HAP-1 (cell line): ENCODE measurements around the gene GRID2IP.
"Not testable (repeated sequence)": the region's sequence is repeated elsewhere in the genome, so short reads cannot be mapped to it uniquely, and the experiment has no call there.

Experiments
- DNase-seq, 2 experiments: peaks; one replicate each; pipeline ENCODE4 v3.0.0-alpha.2; 2016 to 2020; ENCODE audit warnings: low spot score in 2 of 2
- H3K27me3 ChIP-seq: fragments of 250-450 bp; sonication (Bioruptor Pico); 2 replicates; pipeline ENCODE4 v1.5.1; 2020; ENCODE audit warnings: low read depth, mild to moderate bottlenecking, moderate library complexity
- H3K36me3 ChIP-seq: fragments of 250-450 bp; sonication (Bioruptor Pico); replicated peaks from 2 replicates; pipeline ENCODE4 v1.5.1; 2020; ENCODE audit warnings: mild to moderate bottlenecking
- H3K4me1 ChIP-seq: fragments of 250-450 bp; sonication (Bioruptor Pico); 2 replicates; pipeline ENCODE4 v1.5.1; 2020; ENCODE audit warnings: mild to moderate bottlenecking
- H3K4me3 ChIP-seq: fragments of 250-450 bp; sonication (Bioruptor Pico); 2 replicates; pipeline ENCODE4 v1.5.1; 2020; ENCODE audit warnings: mild to moderate bottlenecking, moderate library complexity
- H3K9me3 ChIP-seq: fragments of 250-450 bp; sonication (Bioruptor Pico); 2 replicates; pipeline ENCODE4 v1.5.1; 2020; ENCODE audit warnings: mild to moderate bottlenecking, moderate library complexity
- in situ Hi-C: fragments of 300-500 bp; cut with MboI; formaldehyde crosslinking; loops from 3 replicates; pipeline ENCODE4 v1.14.3; 2020; ENCODE audit warnings: low sequenced_read_pairs, inconsistent platforms, mixed read lengths

GRID2IP gene

DNA sequence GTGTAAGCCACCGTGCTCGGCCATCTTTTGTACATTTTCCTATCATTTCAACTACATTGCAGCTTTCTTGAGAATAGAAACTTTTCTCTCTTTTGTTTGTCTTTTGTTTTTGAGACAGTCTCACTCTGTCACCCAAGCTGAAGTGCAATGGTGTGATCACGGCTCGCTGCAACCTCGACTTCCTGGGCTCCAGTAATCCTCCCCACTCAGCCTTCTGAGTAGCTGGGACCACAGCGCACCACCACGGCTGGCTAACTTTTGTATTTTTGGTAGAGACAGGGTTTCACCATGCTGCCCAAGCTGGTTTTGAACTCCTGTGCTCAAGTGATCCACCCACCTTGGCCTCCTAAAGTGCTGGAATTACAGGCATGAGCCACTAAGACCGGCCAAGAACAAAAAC is 72.2 kb downstream of the GRID2IP start:
- no peaks in the 10 kb centered on the region for H3K27me3 ChIP-seq
- H3K4me3 ChIP-seq, result no peak overlapping the region
- H3K4me1 ChIP-seq, result peaks cover 10% of the 10 kb centered on the region
- peaks cover 70% of the 10 kb centered on the region for H3K36me3 ChIP-seq
- in situ Hi-C loops, result no loop called here
- H3K9me3 ChIP-seq, result no peaks in the 10 kb centered on the region
- DNase-seq, result no peak

DNA sequence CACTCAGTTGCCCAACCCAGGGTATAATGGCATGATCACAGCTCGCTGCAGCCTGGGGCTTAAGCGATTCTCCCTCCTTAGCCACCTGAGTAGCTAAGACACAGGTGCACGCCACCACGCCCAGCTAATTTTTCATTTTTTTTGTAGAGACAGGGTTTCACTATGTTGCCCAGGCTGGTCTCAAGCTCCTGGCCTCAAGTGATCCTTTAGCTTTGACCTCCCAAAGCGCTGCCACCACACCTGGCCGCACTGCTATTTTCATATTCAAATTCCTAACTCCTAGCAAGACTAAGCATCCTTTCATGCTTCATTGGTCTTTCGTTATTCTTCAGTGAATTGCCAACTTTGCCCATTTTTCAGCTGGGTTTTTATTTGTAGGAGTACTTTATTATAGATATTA is 73.1 kb downstream of the GRID2IP start:
- no peaks in the 10 kb centered on the region for H3K9me3 ChIP-seq
- H3K36me3 ChIP-seq, result peaks cover 73% of the 10 kb centered on the region
- DNase-seq, result no peak
- H3K4me3 ChIP-seq, result no peak overlapping the region
- peaks cover 10% of the 10 kb centered on the region for H3K4me1 ChIP-seq
- H3K27me3 ChIP-seq, result no peaks in the 10 kb centered on the region
- in situ Hi-C loops, result no loop called here

DNA sequence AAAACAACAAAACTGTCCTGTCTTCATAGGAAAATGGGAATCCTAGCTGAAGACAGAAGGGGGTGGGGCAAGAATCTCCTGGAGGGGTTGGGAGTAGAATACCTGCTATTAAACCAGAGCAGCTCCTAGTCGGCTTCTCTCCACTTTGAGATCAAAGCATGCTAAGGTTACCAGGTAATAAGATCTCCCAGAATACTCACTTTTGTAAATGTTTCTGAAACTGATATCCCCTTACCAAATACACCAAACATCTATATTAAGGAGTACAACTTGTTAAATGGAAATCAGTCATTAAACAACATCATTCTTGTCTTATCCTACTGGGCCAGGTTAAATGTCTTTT is 74.0 kb downstream of the GRID2IP start:
- Histone ChIP-seq H3K36me3 (peaks cover 77% of the 10 kb centered on the region), H3K4me1 (peaks cover 8% of the 10 kb centered on the region), H3K4me3 (no peak overlapping the region), H3K27me3 (no peaks in the 10 kb centered on the region), H3K9me3 (no peaks in the 10 kb centered on the region)
- in situ Hi-C loops, result no loop called here
- no peak for DNase-seq

DNA sequence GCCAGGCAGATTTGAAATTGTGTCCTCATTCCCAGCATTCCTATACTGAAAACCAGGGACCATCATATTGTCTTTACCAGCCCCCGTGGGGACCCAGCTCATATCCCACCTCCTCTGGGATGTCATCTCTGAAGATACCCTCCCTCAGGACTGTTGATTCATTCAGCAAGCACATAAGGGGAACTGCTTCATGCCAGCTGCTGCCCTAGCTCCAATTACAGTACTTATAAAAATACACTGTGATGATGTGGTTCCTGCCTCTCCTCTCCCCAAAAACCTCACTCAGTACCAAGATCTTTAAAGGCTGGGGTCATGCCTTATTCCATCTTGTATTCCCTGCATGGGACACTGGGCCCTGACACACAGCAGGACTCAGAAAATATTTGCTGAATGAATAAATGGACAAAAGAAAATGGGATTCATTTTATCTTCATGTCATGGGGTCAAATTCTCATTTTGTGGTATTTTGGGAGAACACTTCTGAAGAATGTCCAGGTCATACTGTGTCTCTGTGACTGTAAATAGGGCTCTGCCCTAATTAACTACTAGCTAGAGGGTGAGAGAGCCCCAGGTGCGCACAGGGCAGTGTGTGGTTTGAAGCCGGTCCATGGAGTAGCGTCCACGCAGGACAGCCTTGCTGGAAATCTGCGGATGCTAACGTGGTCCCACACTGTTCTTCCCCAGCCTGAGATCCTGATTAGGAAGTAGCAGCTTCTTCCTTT is 74.5 kb downstream of the GRID2IP start:
- in situ Hi-C loops, result no loop called here
- Histone ChIP-seq H3K36me3 (peaks cover 77% of the 10 kb centered on the region), H3K4me1 (peaks cover 4% of the 10 kb centered on the region), H3K4me3 (no peak overlapping the region), H3K27me3 (no peaks in the 10 kb centered on the region), H3K9me3 (no peaks in the 10 kb centered on the region)
- DNase-seq, result no peak

DNA sequence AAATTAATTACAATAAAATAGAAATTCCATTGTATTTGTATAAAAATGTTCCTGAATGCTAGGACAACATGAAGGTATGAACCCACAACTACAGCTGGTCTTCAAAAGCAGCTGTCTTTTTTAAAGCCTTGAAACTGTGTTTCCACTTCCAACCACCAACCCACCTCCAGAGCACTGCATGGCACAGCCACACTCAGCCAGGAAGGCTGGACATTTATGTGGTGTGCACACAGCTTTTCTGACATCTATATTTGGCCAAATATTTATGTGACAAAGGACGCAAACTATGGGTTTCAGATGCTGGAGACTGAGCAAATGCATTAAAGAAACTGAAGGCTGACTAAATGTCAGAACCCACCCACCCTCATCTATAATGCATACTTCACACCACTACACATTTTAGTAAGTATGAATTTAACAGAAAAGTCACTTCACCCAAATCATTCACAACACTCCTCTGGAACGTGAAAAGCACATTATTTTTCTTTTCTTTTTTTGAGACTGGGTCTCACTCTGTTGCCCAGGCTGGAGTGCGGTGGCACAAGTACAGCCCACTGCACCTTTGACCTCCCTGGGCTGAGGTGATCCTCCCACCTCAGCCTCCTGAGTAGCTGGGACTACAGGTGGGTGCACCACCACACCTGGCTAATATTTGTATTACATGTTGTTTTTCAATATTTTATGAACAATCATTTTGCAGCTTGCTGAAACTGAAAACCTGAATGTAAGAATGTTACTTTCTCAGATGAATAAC is 75.7 kb downstream of the GRID2IP start:
- Histone ChIP-seq H3K36me3 (peaks cover 76% of the 10 kb centered on the region), H3K4me1 (peaks cover under 1% of the 10 kb centered on the region), H3K4me3 (no peak overlapping the region), H3K9me3 (no peaks in the 10 kb centered on the region), H3K27me3 (no peaks in the 10 kb centered on the region)
- in situ Hi-C loops, result no loop called here
- no peak for DNase-seq

DNA sequence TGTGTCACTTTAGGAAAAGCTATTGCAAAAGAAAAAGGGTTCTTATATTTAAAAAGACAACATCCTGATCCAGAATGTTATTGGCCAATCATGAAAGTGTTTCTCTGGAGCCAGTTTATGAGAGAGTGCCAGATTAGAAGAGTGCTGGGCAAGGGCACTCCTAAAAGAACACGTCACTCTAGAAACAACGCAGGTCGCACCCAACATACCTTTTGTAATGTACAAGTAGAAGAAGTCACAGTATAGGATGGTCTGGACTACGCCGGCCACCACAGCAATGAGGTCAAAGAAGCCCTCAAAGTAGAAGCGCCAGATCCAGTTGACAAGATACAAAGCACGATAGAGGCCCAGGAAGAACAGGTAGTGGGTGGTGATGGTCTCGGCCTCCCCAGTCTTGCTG is 85.4 kb downstream of the GRID2IP start:
- DNase-seq, result no peak
- H3K27me3 ChIP-seq, result no peaks in the 10 kb centered on the region
- no peaks in the 10 kb centered on the region for H3K4me1 ChIP-seq
- no peak overlapping the region for H3K4me3 ChIP-seq
- peaks cover 8% of the 10 kb centered on the region for H3K9me3 ChIP-seq
- H3K36me3 ChIP-seq, result peaks cover 86% of the 10 kb centered on the region
- in situ Hi-C loops, result no loop called here

DNA sequence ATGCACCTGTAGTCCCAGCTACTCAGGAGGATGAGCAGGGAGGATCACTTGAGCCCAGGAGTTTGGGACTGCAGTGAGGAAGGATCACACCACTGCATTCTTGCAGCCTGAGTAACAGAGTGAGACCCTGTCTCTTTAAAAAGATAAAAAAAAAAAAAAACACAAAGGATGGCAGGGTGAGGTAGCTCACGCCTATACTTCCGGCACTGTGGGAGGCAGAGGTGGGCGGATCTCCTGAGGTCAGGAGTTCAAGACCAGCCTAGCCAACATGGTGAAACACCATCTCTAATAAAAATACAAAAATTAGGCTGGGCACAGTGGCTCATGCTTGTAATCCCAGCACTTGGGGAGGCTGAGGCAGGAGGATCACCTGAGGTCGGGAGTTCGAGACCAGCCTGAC is 87.7 kb downstream of the GRID2IP start:
- DNase-seq, H3K9me3 ChIP-seq, H3K4me1 ChIP-seq, in situ Hi-C loops, H3K27me3 ChIP-seq, H3K4me3 ChIP-seq: not testable (repeated sequence)
- peaks cover 68% of the 10 kb centered on the region for H3K36me3 ChIP-seq

DNA sequence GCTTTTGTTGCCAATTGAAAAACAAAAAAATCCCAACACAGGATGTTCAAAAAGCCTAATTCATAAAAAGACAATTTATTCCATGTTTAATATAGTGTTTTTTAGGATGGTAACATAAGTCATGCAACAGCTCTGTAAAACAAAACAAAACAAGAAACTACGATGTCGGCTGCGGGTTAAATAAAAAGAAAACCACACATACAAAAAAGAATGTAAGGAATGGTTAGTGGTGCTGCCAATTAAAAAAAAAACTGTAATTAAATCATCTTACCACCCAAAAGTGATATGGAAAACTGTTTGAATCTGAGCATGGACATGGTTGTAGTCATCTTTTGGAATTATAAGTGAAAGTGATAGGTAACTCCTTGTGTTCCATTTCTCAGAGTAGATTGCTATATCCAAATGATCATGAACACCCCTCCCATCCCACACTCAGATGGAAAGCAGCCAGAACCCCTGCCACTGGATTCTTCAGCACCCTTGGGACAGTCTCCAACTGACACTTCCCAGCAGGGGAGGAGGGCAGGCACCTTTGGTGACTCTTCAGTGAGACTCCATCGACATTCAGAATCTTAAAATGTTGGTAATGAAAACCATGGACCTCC is 89.2 kb downstream of the GRID2IP start:
- Histone ChIP-seq H3K4me1 (no peaks in the 10 kb centered on the region), H3K4me3 (no peak overlapping the region), H3K27me3 (no peaks in the 10 kb centered on the region), H3K9me3 (peaks cover 4% of the 10 kb centered on the region), H3K36me3 (peaks cover 52% of the 10 kb centered on the region)
- no peak for DNase-seq
- in situ Hi-C loops, result no loop called here

DNA sequence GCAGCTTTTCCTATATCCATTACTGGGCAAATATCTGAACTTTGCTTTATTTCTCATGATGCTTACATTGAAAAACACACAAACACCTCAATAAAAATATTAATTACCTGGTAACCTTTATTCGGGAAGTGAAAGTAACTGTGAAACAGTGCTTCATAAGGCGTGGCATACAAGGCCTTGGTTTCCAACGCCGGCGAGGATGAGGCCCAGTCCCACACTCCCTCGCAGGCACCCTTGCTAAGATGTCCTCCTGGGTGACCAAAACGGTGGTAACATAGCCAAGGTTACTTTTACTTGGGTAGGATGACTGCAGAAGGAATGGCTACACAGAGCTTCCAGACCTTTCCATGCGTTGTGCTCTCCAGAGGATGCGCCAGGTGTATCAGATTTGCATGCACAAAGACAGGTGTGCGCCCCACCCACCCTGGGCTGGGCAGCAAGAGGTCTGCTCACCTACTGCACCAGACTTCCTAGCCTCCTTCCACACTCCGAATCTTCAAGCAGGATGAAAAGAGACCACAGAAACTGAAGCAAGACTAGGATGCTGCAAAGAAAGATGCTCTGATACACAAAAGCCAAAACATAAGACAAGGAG is 90.2 kb downstream of the GRID2IP start:
- in situ Hi-C loops, result no loop called here
- H3K27me3 ChIP-seq, result no peaks in the 10 kb centered on the region
- no peak for DNase-seq
- H3K4me3 ChIP-seq, result no peak overlapping the region
- H3K9me3 ChIP-seq, result no peaks in the 10 kb centered on the region
- H3K4me1 ChIP-seq, result no peaks in the 10 kb centered on the region
- H3K36me3 ChIP-seq, result peaks cover 43% of the 10 kb centered on the region

DNA sequence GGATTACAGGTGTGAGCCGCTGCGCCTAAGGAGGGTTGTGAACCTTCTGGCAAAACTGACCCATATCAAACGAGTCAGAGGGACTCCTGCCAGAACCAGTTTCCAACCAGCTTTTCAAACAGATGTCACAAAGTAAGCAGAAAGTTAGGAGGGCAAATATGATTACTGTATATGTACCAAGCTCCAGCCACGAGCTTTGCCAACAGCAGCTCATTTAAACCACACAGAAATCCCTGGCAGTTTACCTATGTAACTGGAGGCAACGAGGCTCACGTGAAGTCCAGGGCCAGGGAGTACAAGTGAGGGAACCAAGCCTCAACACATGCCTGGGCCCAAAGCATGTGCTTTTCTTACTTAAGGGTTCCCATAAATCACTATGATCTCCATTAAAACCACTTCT is 91.0 kb downstream of the GRID2IP start:
- Histone ChIP-seq H3K4me3 (no peak overlapping the region), H3K36me3 (peaks cover 35% of the 10 kb centered on the region), H3K27me3 (no peaks in the 10 kb centered on the region), H3K9me3 (no peaks in the 10 kb centered on the region), H3K4me1 (no peaks in the 10 kb centered on the region)
- in situ Hi-C loops, result no loop called here
- DNase-seq, result no peak

DNA sequence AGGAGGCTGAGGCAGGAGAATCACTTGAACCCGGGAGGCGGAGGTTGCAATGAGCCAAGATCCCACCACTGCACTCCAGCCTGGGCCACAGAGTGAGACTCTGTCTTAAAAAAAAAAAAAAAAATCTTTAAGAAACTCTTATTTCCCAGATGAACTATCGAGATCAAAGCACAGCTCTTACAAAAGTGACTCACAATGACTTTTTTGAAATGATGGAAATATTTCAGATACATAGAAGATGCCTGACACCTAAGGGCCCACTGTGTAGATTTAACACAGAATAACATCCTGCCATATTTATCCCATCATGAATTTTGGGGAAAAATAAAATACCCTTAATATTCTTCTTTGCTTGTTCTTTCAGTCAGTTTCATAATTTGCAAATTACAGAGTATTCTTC is 92.6 kb downstream of the GRID2IP start:
- peaks cover 29% of the 10 kb centered on the region for H3K36me3 ChIP-seq
- DNase-seq, H3K4me3 ChIP-seq, in situ Hi-C loops, H3K27me3 ChIP-seq, H3K9me3 ChIP-seq, H3K4me1 ChIP-seq: not testable (repeated sequence)

DNA sequence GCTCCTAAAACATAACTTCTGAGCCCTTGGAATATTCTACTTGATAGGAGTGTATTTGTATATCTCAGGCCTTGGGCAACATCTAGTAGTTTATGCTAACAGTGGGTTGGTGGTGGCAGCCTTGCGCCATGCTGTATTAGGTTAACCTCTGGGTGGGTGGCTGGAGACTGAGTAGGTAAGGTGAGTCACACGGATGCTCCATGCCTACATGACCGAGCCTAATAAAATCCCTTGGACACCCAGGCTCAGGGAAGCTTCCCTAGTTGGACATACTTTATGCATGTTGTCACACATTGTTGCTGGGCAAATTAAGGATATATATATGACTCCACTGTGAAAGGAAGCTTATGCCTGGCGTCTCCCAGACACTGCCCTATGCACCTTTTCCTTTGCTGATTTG is 97.5 kb downstream of the GRID2IP start:
- H3K36me3 ChIP-seq, result no peaks in the 10 kb centered on the region
- H3K27me3 ChIP-seq, result no peaks in the 10 kb centered on the region
- in situ Hi-C loops, result no loop called here
- H3K4me1 ChIP-seq, result peaks cover under 1% of the 10 kb centered on the region; the same call in 1 of the 2 replicates
- no peak for DNase-seq
- H3K9me3 ChIP-seq, result no peaks in the 10 kb centered on the region
- H3K4me3 ChIP-seq, result no peak overlapping the region

DNA sequence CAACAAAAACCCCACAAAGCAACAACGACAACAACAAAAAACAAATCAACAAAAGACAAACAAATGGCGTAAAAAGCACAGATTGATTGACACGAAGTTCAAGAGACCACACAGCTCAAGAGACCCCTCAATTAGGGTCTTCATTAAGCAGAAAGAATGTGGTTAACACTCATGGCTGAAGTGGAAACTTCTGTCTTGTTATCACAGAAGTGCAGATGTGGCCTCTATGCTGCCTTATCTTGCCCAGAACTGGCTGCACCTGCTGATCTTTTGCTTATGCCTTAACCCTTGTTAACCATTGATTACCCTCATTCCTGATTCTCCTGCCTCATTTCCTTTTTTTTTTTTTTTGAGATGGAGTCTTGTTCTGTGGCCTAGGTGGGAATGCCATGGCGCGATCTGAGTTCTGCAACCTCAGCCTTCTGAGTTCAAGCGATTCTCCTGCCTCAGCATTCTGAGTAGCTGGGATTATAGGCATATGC is 100.0 kb downstream of the GRID2IP start:
- no peaks in the 10 kb centered on the region for H3K9me3 ChIP-seq
- peaks cover 7% of the 10 kb centered on the region; the same call in 1 of the 2 replicates for H3K4me1 ChIP-seq
- DNase-seq, result no peak
- H3K27me3 ChIP-seq, result no peaks in the 10 kb centered on the region
- in situ Hi-C loops, result no loop called here
- no peaks in the 10 kb centered on the region for H3K36me3 ChIP-seq
- H3K4me3 ChIP-seq, result no peak overlapping the region

DNA sequence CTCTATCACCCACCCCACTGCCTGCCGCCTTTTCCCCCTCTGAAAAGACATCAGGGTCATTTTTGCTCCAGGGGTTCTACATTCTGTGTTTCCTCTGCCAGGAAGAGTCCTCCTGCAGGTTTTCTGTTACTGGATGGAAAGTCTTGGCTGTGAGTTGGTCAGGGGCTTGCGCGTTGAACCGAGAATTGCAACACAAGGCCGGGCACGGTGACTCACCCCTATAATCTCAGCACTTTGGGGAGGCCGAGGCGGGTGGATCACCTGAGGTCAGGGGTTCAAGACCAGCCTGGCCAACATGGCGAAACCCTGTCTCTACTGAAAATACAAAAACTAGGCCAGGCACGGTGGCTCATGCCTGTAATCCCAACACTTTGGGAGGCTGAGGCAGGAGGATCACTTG is 100.7 kb downstream of the GRID2IP start:
- H3K9me3 ChIP-seq, DNase-seq, in situ Hi-C loops, H3K36me3 ChIP-seq, H3K27me3 ChIP-seq, H3K4me1 ChIP-seq, H3K4me3 ChIP-seq: not testable (repeated sequence)
